Measurements from ENCODE around the gene FRMD4A.

The FRMD4A gene

GRCh38 chr10:13820119-13820963 is 510.4 kb downstream of the FRMD4A start:
- no peak for DNase-seq (ENCODE audit: low spot score)

DNA sequence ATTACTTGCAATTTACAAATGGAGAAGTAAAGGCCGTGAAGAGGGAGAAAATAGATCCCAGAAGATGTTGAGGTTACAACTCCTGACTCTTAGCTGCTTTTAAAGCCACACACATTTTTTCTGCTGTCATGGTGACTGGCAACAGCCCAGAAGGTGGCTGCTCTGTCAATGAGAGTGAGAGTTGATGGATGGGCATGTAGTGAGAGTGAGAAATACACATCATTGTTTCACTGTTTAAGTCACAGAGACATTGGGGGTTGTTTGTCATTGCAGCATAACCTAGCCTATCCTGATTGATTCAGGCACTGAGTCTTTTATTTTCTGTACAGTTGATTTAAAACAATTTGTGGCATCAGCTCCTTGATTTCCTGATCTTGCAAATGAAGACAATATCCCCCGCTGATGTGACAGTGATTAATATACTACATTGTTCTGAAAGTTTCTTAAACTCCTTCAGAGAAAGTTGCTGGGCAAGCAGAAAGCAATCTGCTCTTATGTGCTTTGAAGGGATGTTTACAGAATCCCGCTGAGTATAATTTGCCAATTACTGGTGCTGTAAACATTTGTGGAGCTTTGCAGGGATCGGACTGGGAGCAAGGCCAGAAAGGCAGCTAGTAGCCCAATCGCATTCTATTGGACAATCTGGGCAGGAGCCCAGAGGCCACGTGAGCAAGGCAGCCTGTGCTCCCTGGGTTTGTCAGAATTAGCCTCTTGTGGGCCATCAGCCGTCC is 514.4 kb downstream of the FRMD4A start:
- peak; percentile 69 for DNase-seq (ENCODE audit: low spot score)

DNA sequence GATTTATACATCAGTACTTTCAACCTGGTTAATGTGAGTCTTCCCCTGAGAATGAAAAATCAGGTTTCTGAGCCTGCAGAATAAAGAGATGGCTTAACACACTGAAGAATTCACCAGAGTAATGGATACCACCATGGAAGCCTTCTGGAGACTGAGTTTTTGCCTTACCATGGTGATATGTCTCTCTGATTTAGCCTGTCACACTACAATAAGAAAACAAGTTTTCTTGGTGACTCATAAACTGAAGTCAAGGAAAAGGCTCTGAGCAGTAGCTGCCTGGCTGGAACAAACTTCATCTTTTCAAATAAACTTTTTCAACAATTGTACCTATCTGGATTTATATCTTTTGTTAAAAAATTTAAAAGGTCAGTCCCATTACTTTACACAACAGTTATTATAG is 515.0 kb downstream of the FRMD4A start:
- DNase-seq (ENCODE audit: low spot score): no peak

- DNase-seq (ENCODE audit: low spot score): no peak
These were observed 517.2 kb downstream of the FRMD4A start for GRCh38 chr10:13813550-13813949.

- DNase-seq (ENCODE audit: low spot score): no peak
These were observed 517.9 kb downstream of the FRMD4A start for GRCh38 chr10:13812804-13813203.

DNA sequence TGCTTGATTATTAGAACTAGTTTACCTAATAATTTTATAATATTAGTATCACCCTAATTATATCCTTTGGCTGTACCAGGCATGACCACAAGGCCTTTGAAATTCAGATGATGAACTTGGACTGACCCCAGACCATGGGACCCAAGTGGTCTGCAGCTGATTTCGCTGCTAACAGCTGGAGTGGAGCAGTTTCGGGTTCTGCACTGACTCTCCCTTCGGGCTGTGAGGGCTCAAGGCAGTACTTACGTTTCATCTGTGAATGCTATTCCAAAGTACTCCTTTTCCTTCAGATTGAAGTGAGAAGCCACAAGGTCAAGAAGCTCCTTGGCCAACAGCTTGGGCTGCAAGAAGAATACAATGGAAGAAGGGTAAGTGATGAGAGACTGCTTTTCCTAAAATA is 520.2 kb downstream of the FRMD4A start:
- no peak for DNase-seq (ENCODE audit: low spot score)

DNA sequence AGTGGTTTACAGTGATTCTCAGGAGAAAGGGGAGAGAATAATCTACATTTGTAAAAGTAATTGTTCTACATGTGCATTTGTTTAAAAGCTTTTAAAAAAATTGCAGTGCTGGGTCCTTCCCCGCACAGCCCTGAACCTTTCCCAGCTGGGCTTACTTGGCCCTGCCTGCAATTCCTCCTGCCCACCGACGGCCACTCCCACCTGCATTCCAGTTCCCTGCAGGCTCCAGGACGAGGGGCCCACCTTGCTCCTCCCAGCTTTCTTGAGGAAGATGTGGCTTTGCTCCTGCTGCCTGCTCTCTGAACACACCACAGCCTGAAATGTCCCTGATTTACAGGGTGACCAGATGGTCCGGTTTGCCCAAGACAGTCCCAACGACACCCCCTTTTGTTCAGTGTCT is 521.3 kb downstream of the FRMD4A start:
- no peak for DNase-seq (ENCODE audit: low spot score)

- no peak for DNase-seq (ENCODE audit: low spot score)
These were observed 522.0 kb downstream of the FRMD4A start for GRCh38 chr10:13808556-13809391.

DNA sequence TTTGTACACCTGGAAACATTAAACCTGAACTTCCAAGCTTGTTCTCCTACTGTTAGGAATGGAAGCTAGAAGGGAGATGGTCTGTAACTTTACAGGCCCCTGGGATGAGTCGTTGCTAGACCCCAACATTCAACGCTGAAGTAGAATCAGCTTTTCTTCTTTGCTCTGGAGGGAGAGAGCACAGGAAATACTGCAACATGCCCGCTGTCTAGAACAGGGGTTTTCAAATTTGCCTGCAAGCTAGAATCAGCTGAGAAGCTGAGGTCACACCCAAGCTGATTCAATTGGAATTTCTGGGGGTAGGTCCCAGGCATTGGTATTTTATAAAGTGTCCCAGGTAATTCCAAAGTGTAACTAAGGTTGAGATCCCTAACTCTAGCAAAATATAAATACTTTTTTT is 524.3 kb downstream of the FRMD4A start:
- no peak for DNase-seq (ENCODE audit: low spot score)

DNA sequence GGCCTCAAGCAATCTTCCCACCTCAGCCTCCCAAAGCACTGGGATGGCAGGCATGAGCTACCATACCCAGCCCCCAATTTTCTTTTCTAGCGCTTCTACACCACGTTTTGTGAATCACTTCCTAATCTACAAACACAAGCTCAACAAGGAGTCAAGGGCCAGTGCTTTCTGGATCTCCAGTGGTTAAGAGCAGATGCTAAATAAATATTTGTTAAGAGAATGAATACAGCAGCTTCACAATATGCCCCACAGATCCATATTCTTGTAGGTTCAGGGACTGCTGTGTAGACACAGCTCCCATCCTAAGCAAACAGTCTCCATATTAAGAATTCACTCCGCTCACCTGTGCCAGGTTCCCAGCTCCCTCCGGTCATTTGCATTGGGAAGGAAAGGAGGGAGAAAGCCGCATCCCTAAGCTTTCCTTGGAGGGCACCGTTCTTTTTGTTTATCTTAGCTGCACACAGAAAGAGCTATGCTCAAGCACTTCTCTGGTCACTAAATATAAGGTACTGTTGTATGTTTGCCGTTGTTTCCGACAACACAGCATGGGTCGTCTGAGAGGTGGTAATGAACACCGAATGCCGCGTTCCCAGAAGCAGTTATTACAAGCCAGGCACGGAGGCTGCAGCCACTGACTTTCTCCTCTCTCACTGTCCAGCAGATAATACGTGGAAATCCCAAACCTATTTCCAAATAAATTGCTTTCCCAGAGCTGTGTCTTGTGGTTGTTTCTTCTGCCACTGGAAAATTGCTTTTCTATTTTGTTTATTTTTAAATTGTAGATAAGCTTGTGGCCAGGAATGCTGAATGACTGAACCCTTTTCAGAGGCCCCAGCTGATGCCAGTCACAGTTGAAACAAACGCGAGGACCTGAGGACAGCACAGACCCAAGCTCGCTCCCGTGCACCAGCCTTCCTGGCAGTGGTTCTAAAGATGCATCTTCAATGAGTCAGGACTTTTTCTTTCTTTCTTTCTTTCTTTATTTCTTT is 526.9 kb downstream of the FRMD4A start:
- no peak for DNase-seq (ENCODE audit: low spot score)

DNA sequence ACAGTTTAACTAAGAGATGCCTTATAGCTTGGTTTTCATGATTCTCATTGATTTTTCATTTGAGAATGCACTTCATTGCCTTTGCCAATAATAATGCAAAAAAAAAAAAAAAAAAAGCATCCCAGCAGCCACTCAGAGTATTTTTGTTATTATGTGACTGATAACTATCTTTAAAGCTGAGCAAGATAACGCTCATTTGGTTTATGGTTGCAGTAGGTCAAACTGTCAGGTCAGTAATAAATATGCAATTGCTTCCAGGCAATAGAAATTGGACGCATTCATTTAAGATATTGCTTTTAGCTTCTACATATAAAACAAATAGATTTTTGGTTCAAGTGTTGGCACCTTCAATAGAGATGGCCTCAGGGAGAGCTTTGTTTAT is 528.8 kb downstream of the FRMD4A start:
- DNase-seq (ENCODE audit: low spot score): no peak

- DNase-seq (ENCODE audit: low spot score): no peak
These were observed 529.4 kb downstream of the FRMD4A start for GRCh38 chr10:13801156-13801906.

DNA sequence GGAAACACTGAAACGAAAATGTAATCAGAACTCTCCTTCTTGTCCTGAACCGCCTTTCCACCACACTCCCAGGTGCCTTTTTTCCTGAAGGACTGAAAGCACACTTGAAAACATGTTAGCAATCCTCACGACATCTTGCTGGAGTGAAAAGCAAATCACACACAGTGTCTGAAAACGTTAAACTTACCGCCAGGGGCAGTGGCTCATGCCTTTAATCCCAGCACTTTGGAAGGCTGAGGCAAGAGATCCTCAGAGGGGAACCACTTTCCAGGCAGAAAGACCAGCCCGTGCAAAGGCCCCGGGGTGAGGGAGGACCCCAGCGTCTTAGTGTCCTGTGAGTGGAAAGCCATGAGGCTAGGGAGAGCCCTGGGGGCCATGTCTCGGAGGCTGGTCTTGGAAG is 533.6 kb downstream of the FRMD4A start:
- DNase-seq (ENCODE audit: low spot score): no peak

DNA sequence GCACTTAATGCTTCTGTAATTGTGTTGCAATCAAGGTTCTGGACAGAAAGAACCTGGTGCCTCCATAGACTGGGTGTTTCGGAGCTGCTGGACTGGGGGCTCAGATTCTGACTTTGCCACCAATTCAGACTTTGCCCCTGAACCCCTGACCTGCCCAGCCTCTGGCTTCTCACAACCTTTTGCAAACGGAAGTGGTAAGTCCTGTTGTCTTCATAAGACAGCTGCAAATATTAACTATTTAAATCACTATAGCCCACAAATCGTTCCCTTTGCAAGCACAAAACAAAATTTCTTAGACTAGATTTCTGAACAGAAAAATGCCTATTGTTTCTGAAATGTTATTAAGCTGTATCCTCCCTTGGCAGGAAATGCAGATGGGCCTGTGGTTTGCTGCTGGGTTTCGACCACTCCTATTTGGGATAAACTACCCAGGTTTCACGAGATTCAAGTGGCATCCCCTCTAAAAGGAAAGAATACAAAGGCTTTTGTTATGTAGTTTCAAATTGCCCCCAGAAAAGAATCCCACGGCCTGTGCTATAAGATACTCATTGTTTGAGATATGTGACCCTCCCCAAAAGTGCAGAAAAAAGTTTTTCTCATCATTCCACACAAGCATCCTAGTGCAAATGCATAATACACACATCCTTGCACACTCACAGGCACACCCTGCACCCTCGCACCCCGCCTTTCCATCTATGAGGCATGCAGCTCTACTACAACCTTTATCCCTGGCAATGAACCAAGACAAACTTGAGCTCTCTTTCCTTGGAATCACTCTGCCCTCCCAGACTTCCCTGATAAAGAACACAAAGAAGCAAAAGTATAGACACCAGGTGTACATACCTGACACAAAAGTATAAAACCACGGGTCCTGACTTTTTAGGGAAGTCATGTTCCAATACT is 534.8 kb downstream of the FRMD4A start:
- DNase-seq (ENCODE audit: low spot score): no peak

GRCh38 chr10:13794992-13795612 is 535.6 kb downstream of the FRMD4A start:
- DNase-seq (ENCODE audit: low spot score): no peak

- peak; percentile 17 for DNase-seq (ENCODE audit: low spot score)
These were observed 538.7 kb downstream of the FRMD4A start for GRCh38 chr10:13792006-13792405.

- DNase-seq (ENCODE audit: low spot score): no peak
These were observed 539.2 kb downstream of the FRMD4A start for GRCh38 chr10:13791483-13791882.

- no peak for DNase-seq (ENCODE audit: low spot score)
These were observed 540.5 kb downstream of the FRMD4A start for GRCh38 chr10:13790196-13790595.

- DNase-seq (ENCODE audit: low spot score): no peak
These were observed 541.3 kb downstream of the FRMD4A start for GRCh38 chr10:13789448-13789829.

Measured in pons (tissue), 1 donor.